Neuronal stem cell (in vitro differentiated cells): Measurements from ENCODE around the gene ASB5.

Experiments
- DNase-seq: peaks from one replicate; pipeline ENCODE4 v3.0.0-alpha.2; 2013; ENCODE audit warnings: low spot score
- H2AFZ ChIP-seq: one replicate; pipeline ENCODE4 v1.6.1; 2013; ENCODE audit warnings: mild to moderate bottlenecking, low read length, inconsistent platforms
- H2AK5ac ChIP-seq: 2 replicates; pipeline ENCODE4 v1.6.1; 2013; ENCODE audit warnings: low read depth, mild to moderate bottlenecking, inconsistent platforms, low read length, moderate library complexity, mixed read lengths
- H2BK120ac ChIP-seq: 2 replicates; pipeline ENCODE4 v1.6.1; 2013; ENCODE audit warnings: low read depth, mild to moderate bottlenecking, inconsistent platforms, low read length, moderate library complexity, mixed read lengths
- H2BK12ac ChIP-seq: one replicate; pipeline ENCODE4 v1.6.1; 2013; ENCODE audit warnings: low read length, inconsistent platforms
- H2BK15ac ChIP-seq: 2 replicates; pipeline ENCODE4 v1.6.1; 2013; ENCODE audit warnings: mild to moderate bottlenecking, low read length, inconsistent platforms, mixed read lengths
- H2BK5ac ChIP-seq: one replicate; pipeline ENCODE4 v1.6.1; 2013; ENCODE audit warnings: inconsistent platforms, mild to moderate bottlenecking, low read length, moderate library complexity
- H3K14ac ChIP-seq: one replicate; pipeline ENCODE4 v1.6.1; 2013; ENCODE audit warnings: low read length, inconsistent platforms
- H3K18ac ChIP-seq: 2 replicates; pipeline ENCODE4 v1.6.1; 2013; ENCODE audit warnings: low read length, inconsistent platforms
- H3K23ac ChIP-seq: 2 replicates; pipeline ENCODE4 v1.6.1; 2013; ENCODE audit warnings: low read depth, mild to moderate bottlenecking, mixed read lengths, low read length, inconsistent platforms; ENCODE audit not compliant: poor library complexity
- H3K27ac ChIP-seq: replicated peaks from 3 replicates; pipeline ENCODE4 v1.5.1; 2013; ENCODE audit warnings: low read length, inconsistent platforms
- H3K27me3 ChIP-seq, 3 experiments: 2 replicates each; pipeline ENCODE4 v1.6.1; 2013; ENCODE audit warnings: low read length in 3 of 3, mild to moderate bottlenecking in 2 of 3, inconsistent platforms in 1 of 3, low read depth in 1 of 3, mixed read lengths in 1 of 3, moderate library complexity in 1 of 3; ENCODE audit not compliant: control insufficient read depth in 3 of 3, insufficient read depth in 3 of 3
- H3K36me3 ChIP-seq, 2 donors: replicated peaks in 1 of 2; 2 replicates each; pipeline ENCODE4 v1.6.1; 2013; ENCODE audit warnings: low read length in 2 of 2; ENCODE audit not compliant: control insufficient read depth in 2 of 2, insufficient read depth in 2 of 2
- H3K4ac ChIP-seq: 2 replicates; pipeline ENCODE4 v1.6.1; 2013; ENCODE audit warnings: inconsistent platforms, mild to moderate bottlenecking, low read length, moderate library complexity
- H3K4me1 ChIP-seq, 2 donors: 1 replicate in 1 of 2; 2 replicates in 1 of 2; pipeline ENCODE4 v1.6.1; 2013; ENCODE audit warnings: low read length in 2 of 2, low read depth in 1 of 2; ENCODE audit not compliant: control insufficient read depth in 2 of 2, insufficient read depth in 1 of 2
- H3K4me2 ChIP-seq: one replicate; pipeline ENCODE4 v1.6.1; 2013; ENCODE audit warnings: mild to moderate bottlenecking, low read length, inconsistent platforms; ENCODE audit not compliant: insufficient read depth, poor library complexity, severe bottlenecking
- H3K4me3 ChIP-seq, 2 donors: 2 replicates each; pipeline ENCODE4 v1.5.1; 2013; ENCODE audit warnings: low read length in 2 of 2, mild to moderate bottlenecking in 2 of 2, inconsistent platforms in 1 of 2, moderate library complexity in 1 of 2
- H3K79me1 ChIP-seq: one replicate; pipeline ENCODE4 v1.6.1; 2013; ENCODE audit warnings: low read depth, mild to moderate bottlenecking, inconsistent platforms, low read length, moderate library complexity
- H3K9ac ChIP-seq: one replicate; pipeline ENCODE4 v1.6.1; 2013; ENCODE audit warnings: mild to moderate bottlenecking, low read depth, low read length, inconsistent platforms; ENCODE audit not compliant: poor library complexity
- H3K9me3 ChIP-seq, 2 donors: replicated peaks in 1 of 2; 2 replicates each; pipeline versions ENCODE3 to v1.6.1; 2013; ENCODE audit warnings: low read length in 2 of 2, mild to moderate bottlenecking in 2 of 2, inconsistent platforms in 1 of 2, low read depth in 1 of 2, mixed read lengths in 1 of 2, moderate library complexity in 1 of 2; ENCODE audit not compliant: control insufficient read depth in 2 of 2, insufficient read depth in 1 of 2
- H4K8ac ChIP-seq: one replicate; pipeline ENCODE4 v1.6.1; 2013; ENCODE audit warnings: low read depth, mild to moderate bottlenecking, inconsistent platforms, low read length, moderate library complexity
- H4K91ac ChIP-seq: one replicate; pipeline ENCODE4 v1.6.1; 2013; ENCODE audit warnings: low read length, low read depth, mild to moderate bottlenecking, inconsistent platforms; ENCODE audit not compliant: poor library complexity
- WGBS, 2 donors: extraction: QIAGEN DNeasy Blood & Tissue Kit; methylation state at CpG; one replicate each; pipeline ENCODE4 v1.1.7; 2013; ENCODE audit warnings: missing lambda C conversion rate in 2 of 2, mixed read lengths in 1 of 2; ENCODE audit not compliant: insufficient read length in 2 of 2, insufficient replicate concordance in 1 of 2; ENCODE audit errors: extremely low coverage in 2 of 2; 5-methylcytosine and 5-hydroxymethylcytosine counted together

ASB5 gene

GRCh38 chr4:176261018-176261417 lies 8.0 kb downstream of the ASB5 start:
- no peak overlapping the region for H3K4me3 ChIP-seq
- no peaks in the 10 kb centered on the region for H3K27me3 ChIP-seq
- H2AFZ ChIP-seq: no peak overlapping the region
- no peak overlapping the region for H3K23ac ChIP-seq
- H4K8ac ChIP-seq: no peak overlapping the region
- H4K91ac ChIP-seq: no peak overlapping the region
- no peak overlapping the region for H2BK5ac ChIP-seq
- no peak overlapping the region for H3K4ac ChIP-seq
- H3K4me1 ChIP-seq: peaks cover 5 to 7% of the 10 kb centered on the region in 2 donors
- H3K36me3 ChIP-seq: no peaks in the 10 kb centered on the region
- no peak overlapping the region for H2AK5ac ChIP-seq
- H3K14ac ChIP-seq: no peak overlapping the region
- WGBS, 2 donors: no CpG with 5 or more reads among the region's 3 CpGs
- no peak overlapping the region for H3K18ac ChIP-seq
- no peak overlapping the region for H2BK15ac ChIP-seq
- H3K27ac ChIP-seq: no peak overlapping the region
- H3K79me1 ChIP-seq: no peaks in the 10 kb centered on the region
- H2BK12ac ChIP-seq: no peak overlapping the region
- no peak for DNase-seq
- no peaks in the 10 kb centered on the region for H3K9me3 ChIP-seq
- no peak overlapping the region for H3K9ac ChIP-seq
- H2BK120ac ChIP-seq: no peak overlapping the region
- no peak overlapping the region for H3K4me2 ChIP-seq

- Histone ChIP-seq H3K9me3 (no peaks in the 10 kb centered on the region), H3K18ac (no peak overlapping the region), H2BK120ac (no peak overlapping the region), H3K23ac (no peak overlapping the region), H4K91ac (no peak overlapping the region), H2AK5ac (no peak overlapping the region), H3K4me3 (no peak overlapping the region), H3K79me1 (no peaks in the 10 kb centered on the region), H3K4me2 (no peak overlapping the region), H3K27me3 (no peaks in the 10 kb centered on the region), H2BK12ac (no peak overlapping the region), H2AFZ (no peak overlapping the region), H3K14ac (no peak overlapping the region), H4K8ac (no peak overlapping the region), H3K4ac (no peak overlapping the region), H3K36me3 (no peaks in the 10 kb centered on the region), H2BK15ac (no peak overlapping the region), H3K9ac (no peak overlapping the region), H2BK5ac (no peak overlapping the region), H3K27ac (no peak overlapping the region), H3K4me1 (peaks cover 5 to 7% of the 10 kb centered on the region in 2 donors)
- WGBS, 2 donors: no CpG with 5 or more reads among the region's 5 CpGs
- no peak for DNase-seq
Measured at GRCh38 chr4:176259330-176260090, 9.5 kb downstream of the ASB5 start.

- WGBS, 2 donors: no CpG with 5 or more reads among the region's 3 CpGs
- Histone ChIP-seq H2AK5ac (no peak overlapping the region), H3K27ac (no peak overlapping the region), H3K27me3 (no peaks in the 10 kb centered on the region), H2BK120ac (no peak overlapping the region), H3K14ac (no peak overlapping the region), H4K8ac (no peak overlapping the region), H2BK12ac (no peak overlapping the region), H3K4me1 (peaks cover 5 to 7% of the 10 kb centered on the region in 2 donors), H2BK15ac (no peak overlapping the region), H3K9ac (no peak overlapping the region), H3K9me3 (peaks cover 0 to 1% of the 10 kb centered on the region in 2 donors), H3K4ac (no peak overlapping the region), H2AFZ (no peak overlapping the region), H3K4me2 (no peak overlapping the region), H4K91ac (no peak overlapping the region), H2BK5ac (no peak overlapping the region), H3K79me1 (no peaks in the 10 kb centered on the region), H3K36me3 (no peaks in the 10 kb centered on the region), H3K4me3 (no peak overlapping the region), H3K18ac (no peak overlapping the region), H3K23ac (no peak overlapping the region)
- DNase-seq: no peak
Measured at GRCh38 chr4:176258135-176258534, 10.9 kb downstream of the ASB5 start.

DNA sequence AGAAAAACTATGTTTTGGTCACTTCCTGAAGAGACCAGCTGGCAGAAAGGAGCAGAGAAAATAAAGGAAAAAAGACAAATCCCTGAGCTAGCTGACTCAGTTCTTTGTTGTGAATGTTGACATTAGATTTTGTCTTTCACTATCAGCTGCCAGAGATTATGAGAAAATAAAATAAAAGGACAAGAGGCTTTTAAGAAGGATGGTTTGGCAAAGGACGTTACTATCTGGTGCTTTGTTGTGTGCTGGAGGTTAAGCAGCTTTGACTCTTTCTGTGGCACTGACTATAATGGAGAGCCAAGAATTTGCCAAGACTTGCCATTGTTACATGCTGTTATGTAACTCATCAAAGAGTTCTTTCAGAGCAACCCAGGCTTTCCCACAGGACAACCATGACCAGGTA lies 12.1 kb downstream of the ASB5 start:
- no peaks in the 10 kb centered on the region for H3K79me1 ChIP-seq
- H3K27me3 ChIP-seq: no peaks in the 10 kb centered on the region
- no peak overlapping the region for H3K4me3 ChIP-seq
- H2BK15ac ChIP-seq: no peak overlapping the region
- no peaks in the 10 kb centered on the region for H3K36me3 ChIP-seq
- H2AFZ ChIP-seq: peak overlapping the region; percentile 82
- H2BK120ac ChIP-seq: no peak overlapping the region
- H2AK5ac ChIP-seq: no peak overlapping the region
- no peak overlapping the region for H3K18ac ChIP-seq
- peak; percentile 6 for DNase-seq
- no peak overlapping the region for H3K27ac ChIP-seq
- H3K9ac ChIP-seq: no peak overlapping the region
- H2BK12ac ChIP-seq: no peak overlapping the region
- no peak overlapping the region for H3K14ac ChIP-seq
- no peak overlapping the region for H4K8ac ChIP-seq
- WGBS, 2 donors: no CpG with 5 or more reads among the region's 1 CpG
- no peak overlapping the region for H2BK5ac ChIP-seq
- H3K4ac ChIP-seq: no peak overlapping the region
- peaks cover 0 to 1% of the 10 kb centered on the region in 2 donors for H3K9me3 ChIP-seq
- no peak overlapping the region for H4K91ac ChIP-seq
- peaks cover 5 to 7% of the 10 kb centered on the region in 2 donors for H3K4me1 ChIP-seq
- no peak overlapping the region for H3K23ac ChIP-seq
- no peak overlapping the region for H3K4me2 ChIP-seq
